WTC11 (cell line): Measurements from ENCODE around the gene CD247. TPM values are rescaled to one million over a fixed set of nuclear protein-coding genes. Genes with fewer than 3 reads are reported as not detected.
A peak's percentile ranks its signal among the peaks of the same experiment; 100 is the strongest.

Experiments
- ATAC-seq: fragments of 200-7000 bp; cut with Tn5 transposase; 2 replicates; pipeline ENCODE4 v1.10.0; 2021; ENCODE audit warnings: mild to moderate bottlenecking, moderate library complexity
- CTCF ChIA-PET: fragments of 300-600 bp; sonication (Branson Sonifier 250); formaldehyde crosslinking; loops from one replicate; lab custom pipeline; 2021; ENCODE audit warnings: antibody characterized with exemption; lab: Charles Lee
- POLR2A ChIA-PET: fragments of 350-600 bp; sonication (Branson Sonifier 250); formaldehyde crosslinking; loops from one replicate; lab custom pipeline; 2021; ENCODE audit warnings: antibody characterized with exemption; lab: Charles Lee
- DNase-seq: peaks from one replicate; pipeline ENCODE4 v3.0.0; 2021; ENCODE audit warnings: low spot score
- H3K27ac Mint-ChIP-seq: 2 replicates; pipeline ENCODE4 v1.8.0; 2021; ENCODE audit warnings: mixed read lengths
- H3K27me3 Mint-ChIP-seq: 2 replicates; pipeline ENCODE4 v1.8.0; 2021; ENCODE audit warnings: low read depth, mild to moderate bottlenecking, moderate library complexity, mixed read lengths
- H3K36me3 Mint-ChIP-seq: 2 replicates; pipeline ENCODE4 v1.8.0; 2021; ENCODE audit warnings: mixed read lengths
- H3K4me1 Mint-ChIP-seq: 2 replicates; pipeline ENCODE4 v1.8.0; 2022; ENCODE audit warnings: mixed read lengths
- H3K4me3 Mint-ChIP-seq: 2 replicates; pipeline ENCODE4 v1.8.0; 2021; ENCODE audit warnings: mild to moderate bottlenecking, moderate library complexity, mixed read lengths
- H3K9me3 Mint-ChIP-seq: 2 replicates; pipeline ENCODE4 v1.8.0; 2021; ENCODE audit warnings: mixed read lengths
- CREB1 ChIP-seq: sonication (generic); formaldehyde crosslinking; IDR thresholded peaks from 2 replicates; pipeline ENCODE4 v1.8.0; 2023; ENCODE audit warnings: mild to moderate bottlenecking, missing genetic modification reagents
- FOXK1 ChIP-seq: sonication (generic); formaldehyde crosslinking; IDR thresholded peaks from 2 replicates; pipeline ENCODE4 v1.8.0; 2022; ENCODE audit warnings: mild to moderate bottlenecking, moderate library complexity, missing genetic modification reagents
- FOXP1 ChIP-seq: sonication (generic); formaldehyde crosslinking; IDR thresholded peaks from 2 replicates; pipeline ENCODE4 v1.8.0; 2022; ENCODE audit warnings: missing genetic modification reagents, mild to moderate bottlenecking, moderate library complexity, borderline replicate concordance
- GRHL2 ChIP-seq: fragments of 250-450 bp; sonication (Bioruptor Pico); IDR thresholded peaks from 2 replicates; pipeline ENCODE4 v1.8.0; 2022; ENCODE audit warnings: mild to moderate bottlenecking, moderate library complexity; ENCODE audit not compliant: insufficient replicate concordance, severe bottlenecking
- GTF2I ChIP-seq: fragments of 250-450 bp; sonication (Bioruptor Pico); conservative IDR thresholded peaks from 2 replicates; pipeline ENCODE4 v1.4.0; 2021; ENCODE audit warnings: mild to moderate bottlenecking
- KAT7 ChIP-seq: sonication (generic); formaldehyde crosslinking; IDR thresholded peaks from 2 replicates; pipeline ENCODE4 v1.8.1; 2023; ENCODE audit warnings: missing genetic modification reagents, mild to moderate bottlenecking, borderline replicate concordance
- NR2C2 ChIP-seq: sonication (generic); formaldehyde crosslinking; IDR thresholded peaks from 2 replicates; pipeline ENCODE4 v1.8.0; 2022; ENCODE audit warnings: mild to moderate bottlenecking, missing genetic modification reagents
- OVOL2 ChIP-seq: fragments of 250-450 bp; sonication (Bioruptor Pico); IDR thresholded peaks from 2 replicates; pipeline ENCODE4 v1.9.0; 2021; ENCODE audit warnings: mild to moderate bottlenecking, borderline replicate concordance
- SMAD3 ChIP-seq: sonication (generic); formaldehyde crosslinking; IDR thresholded peaks from 2 replicates; pipeline ENCODE4 v1.8.0; 2022; ENCODE audit warnings: missing genetic modification reagents, mild to moderate bottlenecking, borderline replicate concordance
- SMAD4 ChIP-seq: sonication (generic); formaldehyde crosslinking; IDR thresholded peaks from 2 replicates; pipeline ENCODE4 v1.8.0; 2022; ENCODE audit warnings: mild to moderate bottlenecking, missing genetic modification reagents
- ZNF219 ChIP-seq: sonication (generic); formaldehyde crosslinking; IDR thresholded peaks from 2 replicates; pipeline ENCODE4 v1.8.0; 2023; ENCODE audit warnings: missing genetic modification reagents, mild to moderate bottlenecking, borderline replicate concordance
- ZNF263 ChIP-seq: sonication (generic); formaldehyde crosslinking; IDR thresholded peaks from 2 replicates; pipeline ENCODE4 v1.8.1; 2022; ENCODE audit warnings: low read depth, mild to moderate bottlenecking, moderate library complexity, missing genetic modification reagents
- total RNA-seq: library from RNA; stranded (reverse); gene quantifications from 3 replicates; pipeline ENCODE4 v1.2.3, GENCODE V29; 2021
- TF ChIP-seq, protein P1 (sequence below): sonication (generic); formaldehyde crosslinking; IDR thresholded peaks from 2 replicates; pipeline ENCODE4 v1.8.0; 2023; ENCODE audit warnings: missing genetic modification reagents, mild to moderate bottlenecking, borderline replicate concordance
- TF ChIP-seq, protein P2 (sequence below): fragments of 250-450 bp; sonication (Bioruptor Pico); IDR thresholded peaks from 2 replicates; pipeline ENCODE4 v1.9.0; 2021; ENCODE audit warnings: mild to moderate bottlenecking
- TF ChIP-seq, protein P3 (sequence below): fragments of 250-450 bp; sonication (Bioruptor Pico); IDR thresholded peaks from 2 replicates; pipeline ENCODE4 v2.1.2; 2022; ENCODE audit warnings: mild to moderate bottlenecking, moderate library complexity
- TF ChIP-seq, protein P4 (sequence below): sonication (generic); formaldehyde crosslinking; IDR thresholded peaks from 2 replicates; pipeline ENCODE4 v1.8.0; 2022; ENCODE audit warnings: mild to moderate bottlenecking, missing genetic modification reagents
- TF ChIP-seq, protein P5 (sequence below): sonication (generic); formaldehyde crosslinking; conservative IDR thresholded peaks from 2 replicates; pipeline ENCODE4 v1.8.1; 2023; ENCODE audit warnings: mild to moderate bottlenecking, low read depth, missing genetic modification reagents, moderate library complexity
- TF ChIP-seq, protein P6 (sequence below): sonication (generic); formaldehyde crosslinking; IDR thresholded peaks from 2 replicates; pipeline ENCODE4 v1.8.1; 2022; ENCODE audit warnings: mild to moderate bottlenecking, moderate library complexity, missing genetic modification reagents
- TF ChIP-seq, protein P7 (sequence below): sonication (generic); formaldehyde crosslinking; IDR thresholded peaks from 2 replicates; pipeline ENCODE4 v1.8.1; 2022; ENCODE audit warnings: missing genetic modification reagents, borderline replicate concordance

CD247 gene
- total RNA-seq, 1 experiment from 2014 or later = 1.8 TPM

DNA sequence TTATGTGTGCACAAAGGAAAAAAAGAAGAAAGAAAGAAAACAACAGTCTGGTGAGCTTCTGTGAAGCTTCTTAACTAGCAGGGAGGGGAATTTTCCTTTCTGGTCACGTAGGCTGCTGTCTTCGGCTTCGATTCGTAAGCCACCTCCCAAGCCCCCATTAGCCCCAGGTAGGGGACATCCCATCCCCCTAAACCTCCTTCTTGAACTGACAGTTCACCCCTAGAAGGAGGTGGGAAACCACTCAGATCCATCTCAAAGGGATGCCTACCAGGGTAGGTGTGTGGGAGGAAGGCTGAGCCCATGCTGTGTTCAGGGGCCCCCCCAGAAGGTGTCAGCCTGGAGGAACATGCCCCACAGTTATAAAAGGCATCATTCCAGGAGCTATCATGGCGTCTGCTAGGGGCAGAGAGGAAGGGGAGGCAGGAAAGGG, 25.8 kb downstream of the CD247 start (continued):
- TF ChIP-seq, protein P1, sequence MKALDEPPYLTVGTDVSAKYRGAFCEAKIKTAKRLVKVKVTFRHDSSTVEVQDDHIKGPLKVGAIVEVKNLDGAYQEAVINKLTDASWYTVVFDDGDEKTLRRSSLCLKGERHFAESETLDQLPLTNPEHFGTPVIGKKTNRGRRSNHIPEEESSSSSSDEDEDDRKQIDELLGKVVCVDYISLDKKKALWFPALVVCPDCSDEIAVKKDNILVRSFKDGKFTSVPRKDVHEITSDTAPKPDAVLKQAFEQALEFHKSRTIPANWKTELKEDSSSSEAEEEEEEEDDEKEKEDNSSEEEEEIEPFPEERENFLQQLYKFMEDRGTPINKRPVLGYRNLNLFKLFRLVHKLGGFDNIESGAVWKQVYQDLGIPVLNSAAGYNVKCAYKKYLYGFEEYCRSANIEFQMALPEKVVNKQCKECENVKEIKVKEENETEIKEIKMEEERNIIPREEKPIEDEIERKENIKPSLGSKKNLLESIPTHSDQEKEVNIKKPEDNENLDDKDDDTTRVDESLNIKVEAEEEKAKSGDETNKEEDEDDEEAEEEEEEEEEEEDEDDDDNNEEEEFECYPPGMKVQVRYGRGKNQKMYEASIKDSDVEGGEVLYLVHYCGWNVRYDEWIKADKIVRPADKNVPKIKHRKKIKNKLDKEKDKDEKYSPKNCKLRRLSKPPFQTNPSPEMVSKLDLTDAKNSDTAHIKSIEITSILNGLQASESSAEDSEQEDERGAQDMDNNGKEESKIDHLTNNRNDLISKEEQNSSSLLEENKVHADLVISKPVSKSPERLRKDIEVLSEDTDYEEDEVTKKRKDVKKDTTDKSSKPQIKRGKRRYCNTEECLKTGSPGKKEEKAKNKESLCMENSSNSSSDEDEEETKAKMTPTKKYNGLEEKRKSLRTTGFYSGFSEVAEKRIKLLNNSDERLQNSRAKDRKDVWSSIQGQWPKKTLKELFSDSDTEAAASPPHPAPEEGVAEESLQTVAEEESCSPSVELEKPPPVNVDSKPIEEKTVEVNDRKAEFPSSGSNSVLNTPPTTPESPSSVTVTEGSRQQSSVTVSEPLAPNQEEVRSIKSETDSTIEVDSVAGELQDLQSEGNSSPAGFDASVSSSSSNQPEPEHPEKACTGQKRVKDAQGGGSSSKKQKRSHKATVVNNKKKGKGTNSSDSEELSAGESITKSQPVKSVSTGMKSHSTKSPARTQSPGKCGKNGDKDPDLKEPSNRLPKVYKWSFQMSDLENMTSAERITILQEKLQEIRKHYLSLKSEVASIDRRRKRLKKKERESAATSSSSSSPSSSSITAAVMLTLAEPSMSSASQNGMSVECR (CRISPR knock-in tag) = no peak
- TF ChIP-seq, protein P2, sequence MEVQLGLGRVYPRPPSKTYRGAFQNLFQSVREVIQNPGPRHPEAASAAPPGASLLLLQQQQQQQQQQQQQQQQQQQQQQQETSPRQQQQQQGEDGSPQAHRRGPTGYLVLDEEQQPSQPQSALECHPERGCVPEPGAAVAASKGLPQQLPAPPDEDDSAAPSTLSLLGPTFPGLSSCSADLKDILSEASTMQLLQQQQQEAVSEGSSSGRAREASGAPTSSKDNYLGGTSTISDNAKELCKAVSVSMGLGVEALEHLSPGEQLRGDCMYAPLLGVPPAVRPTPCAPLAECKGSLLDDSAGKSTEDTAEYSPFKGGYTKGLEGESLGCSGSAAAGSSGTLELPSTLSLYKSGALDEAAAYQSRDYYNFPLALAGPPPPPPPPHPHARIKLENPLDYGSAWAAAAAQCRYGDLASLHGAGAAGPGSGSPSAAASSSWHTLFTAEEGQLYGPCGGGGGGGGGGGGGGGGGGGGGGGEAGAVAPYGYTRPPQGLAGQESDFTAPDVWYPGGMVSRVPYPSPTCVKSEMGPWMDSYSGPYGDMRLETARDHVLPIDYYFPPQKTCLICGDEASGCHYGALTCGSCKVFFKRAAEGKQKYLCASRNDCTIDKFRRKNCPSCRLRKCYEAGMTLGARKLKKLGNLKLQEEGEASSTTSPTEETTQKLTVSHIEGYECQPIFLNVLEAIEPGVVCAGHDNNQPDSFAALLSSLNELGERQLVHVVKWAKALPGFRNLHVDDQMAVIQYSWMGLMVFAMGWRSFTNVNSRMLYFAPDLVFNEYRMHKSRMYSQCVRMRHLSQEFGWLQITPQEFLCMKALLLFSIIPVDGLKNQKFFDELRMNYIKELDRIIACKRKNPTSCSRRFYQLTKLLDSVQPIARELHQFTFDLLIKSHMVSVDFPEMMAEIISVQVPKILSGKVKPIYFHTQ (CRISPR knock-in tag) = no peak
- TF ChIP-seq GRHL2 (CRISPR knock-in tag) = no peak

DNA sequence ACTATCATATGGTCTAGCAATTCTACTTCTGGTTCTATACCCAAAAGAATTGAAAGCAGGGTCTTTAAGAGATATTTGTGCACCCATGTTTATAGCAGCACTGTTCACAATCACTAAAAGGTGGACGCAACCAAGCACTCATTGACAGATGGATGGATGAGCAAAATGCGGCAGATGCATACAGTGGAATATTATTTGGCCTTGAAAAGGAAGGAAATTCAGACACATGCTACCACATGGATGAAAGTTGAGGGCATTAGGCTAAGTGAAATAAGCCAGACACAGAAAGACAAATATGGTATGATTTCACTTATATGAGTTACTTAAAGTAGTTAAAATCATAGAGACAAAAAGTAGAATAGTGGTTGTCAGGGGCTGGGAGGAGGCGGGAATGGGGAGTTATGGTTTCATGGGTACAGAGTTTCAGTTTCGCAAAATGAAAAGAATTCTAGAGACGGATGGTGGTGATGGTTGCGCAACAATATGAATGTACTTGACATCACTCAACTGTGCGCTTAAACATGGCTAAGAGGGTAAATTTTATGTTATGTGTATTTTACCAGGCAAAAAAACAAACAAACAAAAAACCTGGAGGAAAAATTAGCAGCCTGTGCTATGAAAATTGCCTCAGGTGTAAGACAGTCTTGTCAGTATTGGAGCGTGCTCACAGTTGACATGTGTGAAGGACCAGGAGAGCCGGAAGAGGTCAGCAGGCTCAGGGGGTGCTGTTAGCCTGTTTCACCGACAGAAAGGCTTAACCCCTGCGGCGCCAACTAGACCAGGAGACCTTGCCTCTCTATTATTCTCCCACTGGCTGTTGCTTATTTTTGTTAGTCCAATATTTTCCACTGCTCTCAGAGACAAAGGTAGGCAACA, 26.5 kb downstream of the CD247 start:
- ChIA-PET POLR2A (interaction anchor here (0.7 kb wide), 1 partner anchor 394 kb away, joined by 5 read pairs; no protein-coding TSS in a partner anchor), CTCF (no interaction called here)
- peak; percentile 33 for DNase-seq
- Mint-ChIP-seq H3K27me3 (peaks cover 4% of the 10 kb centered on the region), H3K27ac (no peak overlapping the region), H3K36me3 (no peaks in the 10 kb centered on the region), H3K4me1 (peaks cover 42% of the 10 kb centered on the region), H3K9me3 (no peaks in the 10 kb centered on the region), H3K4me3 (no peak overlapping the region)
- peak; percentile 36 for ATAC-seq
- no peak for TF ChIP-seq NR2C2 (CRISPR knock-in tag)
- TF ChIP-seq, protein P3, sequence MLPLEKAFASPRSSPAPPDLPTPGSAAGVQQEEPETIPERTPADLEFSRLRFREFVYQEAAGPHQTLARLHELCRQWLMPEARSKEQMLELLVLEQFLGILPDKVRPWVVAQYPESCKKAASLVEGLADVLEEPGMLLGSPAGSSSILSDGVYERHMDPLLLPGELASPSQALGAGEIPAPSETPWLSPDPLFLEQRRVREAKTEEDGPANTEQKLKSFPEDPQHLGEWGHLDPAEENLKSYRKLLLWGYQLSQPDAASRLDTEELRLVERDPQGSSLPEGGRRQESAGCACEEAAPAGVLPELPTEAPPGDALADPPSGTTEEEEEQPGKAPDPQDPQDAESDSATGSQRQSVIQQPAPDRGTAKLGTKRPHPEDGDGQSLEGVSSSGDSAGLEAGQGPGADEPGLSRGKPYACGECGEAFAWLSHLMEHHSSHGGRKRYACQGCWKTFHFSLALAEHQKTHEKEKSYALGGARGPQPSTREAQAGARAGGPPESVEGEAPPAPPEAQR (CRISPR knock-in tag) = no peak
- no peak for TF ChIP-seq OVOL2 (CRISPR knock-in tag)
- TF ChIP-seq SMAD3 = no peak
- TF ChIP-seq FOXK1 (CRISPR knock-in tag) = no peak
- TF ChIP-seq, protein P4, sequence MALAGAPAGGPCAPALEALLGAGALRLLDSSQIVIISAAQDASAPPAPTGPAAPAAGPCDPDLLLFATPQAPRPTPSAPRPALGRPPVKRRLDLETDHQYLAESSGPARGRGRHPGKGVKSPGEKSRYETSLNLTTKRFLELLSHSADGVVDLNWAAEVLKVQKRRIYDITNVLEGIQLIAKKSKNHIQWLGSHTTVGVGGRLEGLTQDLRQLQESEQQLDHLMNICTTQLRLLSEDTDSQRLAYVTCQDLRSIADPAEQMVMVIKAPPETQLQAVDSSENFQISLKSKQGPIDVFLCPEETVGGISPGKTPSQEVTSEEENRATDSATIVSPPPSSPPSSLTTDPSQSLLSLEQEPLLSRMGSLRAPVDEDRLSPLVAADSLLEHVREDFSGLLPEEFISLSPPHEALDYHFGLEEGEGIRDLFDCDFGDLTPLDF (CRISPR knock-in tag) = no peak
- TF ChIP-seq, protein P5, sequence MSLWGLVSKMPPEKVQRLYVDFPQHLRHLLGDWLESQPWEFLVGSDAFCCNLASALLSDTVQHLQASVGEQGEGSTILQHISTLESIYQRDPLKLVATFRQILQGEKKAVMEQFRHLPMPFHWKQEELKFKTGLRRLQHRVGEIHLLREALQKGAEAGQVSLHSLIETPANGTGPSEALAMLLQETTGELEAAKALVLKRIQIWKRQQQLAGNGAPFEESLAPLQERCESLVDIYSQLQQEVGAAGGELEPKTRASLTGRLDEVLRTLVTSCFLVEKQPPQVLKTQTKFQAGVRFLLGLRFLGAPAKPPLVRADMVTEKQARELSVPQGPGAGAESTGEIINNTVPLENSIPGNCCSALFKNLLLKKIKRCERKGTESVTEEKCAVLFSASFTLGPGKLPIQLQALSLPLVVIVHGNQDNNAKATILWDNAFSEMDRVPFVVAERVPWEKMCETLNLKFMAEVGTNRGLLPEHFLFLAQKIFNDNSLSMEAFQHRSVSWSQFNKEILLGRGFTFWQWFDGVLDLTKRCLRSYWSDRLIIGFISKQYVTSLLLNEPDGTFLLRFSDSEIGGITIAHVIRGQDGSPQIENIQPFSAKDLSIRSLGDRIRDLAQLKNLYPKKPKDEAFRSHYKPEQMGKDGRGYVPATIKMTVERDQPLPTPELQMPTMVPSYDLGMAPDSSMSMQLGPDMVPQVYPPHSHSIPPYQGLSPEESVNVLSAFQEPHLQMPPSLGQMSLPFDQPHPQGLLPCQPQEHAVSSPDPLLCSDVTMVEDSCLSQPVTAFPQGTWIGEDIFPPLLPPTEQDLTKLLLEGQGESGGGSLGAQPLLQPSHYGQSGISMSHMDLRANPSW (CRISPR knock-in tag) = no peak
- no peak for TF ChIP-seq ZNF219
- TF ChIP-seq, protein P6, sequence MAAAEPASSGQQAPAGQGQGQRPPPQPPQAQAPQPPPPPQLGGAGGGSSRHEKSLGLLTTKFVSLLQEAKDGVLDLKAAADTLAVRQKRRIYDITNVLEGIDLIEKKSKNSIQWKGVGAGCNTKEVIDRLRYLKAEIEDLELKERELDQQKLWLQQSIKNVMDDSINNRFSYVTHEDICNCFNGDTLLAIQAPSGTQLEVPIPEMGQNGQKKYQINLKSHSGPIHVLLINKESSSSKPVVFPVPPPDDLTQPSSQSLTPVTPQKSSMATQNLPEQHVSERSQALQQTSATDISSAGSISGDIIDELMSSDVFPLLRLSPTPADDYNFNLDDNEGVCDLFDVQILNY = no peak
- TF ChIP-seq GTF2I (CRISPR knock-in tag) = no peak
- no peak for TF ChIP-seq SMAD4 (CRISPR knock-in tag)
- no peak for TF ChIP-seq KAT7 (CRISPR knock-in tag)
- no peak for TF ChIP-seq CREB1 (CRISPR knock-in tag)
- no peak for TF ChIP-seq FOXP1
- no peak for TF ChIP-seq ZNF263
- TF ChIP-seq, protein P7, sequence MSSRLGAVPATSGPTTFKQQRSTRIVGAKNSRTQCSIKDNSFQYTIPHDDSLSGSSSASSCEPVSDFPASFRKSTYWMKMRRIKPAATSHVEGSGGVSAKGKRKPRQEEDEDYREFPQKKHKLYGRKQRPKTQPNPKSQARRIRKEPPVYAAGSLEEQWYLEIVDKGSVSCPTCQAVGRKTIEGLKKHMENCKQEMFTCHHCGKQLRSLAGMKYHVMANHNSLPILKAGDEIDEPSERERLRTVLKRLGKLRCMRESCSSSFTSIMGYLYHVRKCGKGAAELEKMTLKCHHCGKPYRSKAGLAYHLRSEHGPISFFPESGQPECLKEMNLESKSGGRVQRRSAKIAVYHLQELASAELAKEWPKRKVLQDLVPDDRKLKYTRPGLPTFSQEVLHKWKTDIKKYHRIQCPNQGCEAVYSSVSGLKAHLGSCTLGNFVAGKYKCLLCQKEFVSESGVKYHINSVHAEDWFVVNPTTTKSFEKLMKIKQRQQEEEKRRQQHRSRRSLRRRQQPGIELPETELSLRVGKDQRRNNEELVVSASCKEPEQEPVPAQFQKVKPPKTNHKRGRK = no peak
